Lower lobe of right lung (tissue), 2 donors: ENCODE measurements around the gene PCSK5. TPM values are rescaled to one million over a fixed set of nuclear protein-coding genes. Genes with fewer than 3 reads are reported as not detected.

ENCODE experiments used
- ATAC-seq, 2 donors: fragments of 200-7000 bp; cut with Tn5 transposase; one replicate each; pipeline ENCODE4 v1.9.1; 2020 to 2022; ENCODE audit warnings: mild to moderate bottlenecking in 2 of 2, moderate library complexity in 2 of 2
- DNase-seq: peaks from one replicate; pipeline ENCODE4 v3.0.0-alpha.2; 2020
- H3K27ac ChIP-seq: fragments of 200-600 bp; one replicate; pipeline ENCODE4 v1.8.0; 2022
- H3K27me3 ChIP-seq: fragments of 200-600 bp; one replicate; pipeline ENCODE4 v1.8.0; 2022; ENCODE audit warnings: low read depth
- H3K36me3 ChIP-seq: fragments of 200-600 bp; one replicate; pipeline ENCODE4 v1.8.0; 2022; ENCODE audit warnings: mild to moderate bottlenecking
- H3K4me1 ChIP-seq: fragments of 200-600 bp; one replicate; pipeline ENCODE4 v1.8.0; 2022
- H3K4me3 ChIP-seq: fragments of 200-600 bp; one replicate; pipeline ENCODE4 v1.8.0; 2022; ENCODE audit warnings: mild to moderate bottlenecking
- H3K9me3 ChIP-seq: fragments of 200-600 bp; one replicate; pipeline ENCODE4 v1.8.0; 2022
- CTCF ChIP-seq: fragments of 200-600 bp; IDR thresholded peaks from one replicate; pipeline ENCODE4 v1.8.0; 2022; ENCODE audit warnings: antibody characterized with exemption, mild to moderate bottlenecking
- intact Hi-C: fragments of 100-400 bp; cut with DNase I; formaldehyde crosslinking; loops from one replicate; pipeline ENCODE4 v1.11.0; 2022
- total RNA-seq: library from RNA; stranded (reverse); fragmentation: NEBNext Ultra II Directional; extraction: Animal tissue kit (Norgen Biotek cat#: 25700); gene quantifications from one replicate; pipeline ENCODE4 v1.2.1, GENCODE V29; 2021
- donor health status: DM: no; HTN: yes; CAD: no; lungs with severe emphysema.

The PCSK5 gene
- total RNA-seq, 1 donor from 2014 or later, result 18.1 TPM

GRCh38 chr9:75941066-75941465 lies 50.6 kb downstream of the PCSK5 start:
- Histone ChIP-seq H3K27ac (peak overlapping the region; percentile 37), H3K27me3 (no peaks in the 10 kb centered on the region), H3K4me3 (no peak overlapping the region), H3K9me3 (no peaks in the 10 kb centered on the region), H3K36me3 (no peaks in the 10 kb centered on the region), H3K4me1 (peaks cover 13% of the 10 kb centered on the region)
- ATAC-seq (peak; percentile 64 to 72), DNase-seq (no peak)
- TF ChIP-seq CTCF, result no peak
- intact Hi-C loops, result no loop called here

GRCh38 chr9:75941577-75942311 lies 51.3 kb downstream of the PCSK5 start:
- H3K4me3 ChIP-seq, result no peak overlapping the region
- H3K9me3 ChIP-seq, result no peaks in the 10 kb centered on the region
- peak; percentile 71 for DNase-seq
- no peaks in the 10 kb centered on the region for H3K27me3 ChIP-seq
- H3K4me1 ChIP-seq, result peaks cover 13% of the 10 kb centered on the region
- no peak for TF ChIP-seq CTCF
- ATAC-seq, result peak; percentile 92 to 94
- intact Hi-C loops, result no loop called here
- peak overlapping the region; percentile 37 for H3K27ac ChIP-seq
- no peaks in the 10 kb centered on the region for H3K36me3 ChIP-seq

- no peak for TF ChIP-seq CTCF
- Histone ChIP-seq H3K36me3 (no peaks in the 10 kb centered on the region), H3K4me1 (no peaks in the 10 kb centered on the region), H3K27ac (no peak overlapping the region), H3K27me3 (no peaks in the 10 kb centered on the region), H3K9me3 (no peaks in the 10 kb centered on the region), H3K4me3 (no peak overlapping the region)
- DNase-seq (no peak), ATAC-seq (no peak)
- intact Hi-C loops, result no loop called here
Measured at GRCh38 chr9:75946766-75947165, 56.3 kb downstream of the PCSK5 start.

- no peak overlapping the region for H3K27ac ChIP-seq
Measured at GRCh38 chr9:75947233-75947632, 56.8 kb downstream of the PCSK5 start.

GRCh38 chr9:75950998-75951397 lies 60.5 kb downstream of the PCSK5 start:
- no peak overlapping the region for H3K4me3 ChIP-seq
- no peak for TF ChIP-seq CTCF
- no peaks in the 10 kb centered on the region for H3K27me3 ChIP-seq
- no peaks in the 10 kb centered on the region for H3K36me3 ChIP-seq
- intact Hi-C loops, result no loop called here
- no peaks in the 10 kb centered on the region for H3K9me3 ChIP-seq
- no peaks in the 10 kb centered on the region for H3K4me1 ChIP-seq
- ATAC-seq (no peak), DNase-seq (no peak)
- no peak overlapping the region for H3K27ac ChIP-seq

More at GRCh38 chr9:75947233-75947632, 56.8 kb downstream of the PCSK5 start:
- ATAC-seq, result no peak
- intact Hi-C loops, result no loop called here
- no peak overlapping the region for H3K4me3 ChIP-seq
- no peaks in the 10 kb centered on the region for H3K27me3 ChIP-seq
- H3K9me3 ChIP-seq, result no peaks in the 10 kb centered on the region
- DNase-seq, result no peak
- no peaks in the 10 kb centered on the region for H3K36me3 ChIP-seq
- no peak for TF ChIP-seq CTCF
- H3K4me1 ChIP-seq, result no peaks in the 10 kb centered on the region
